GM19351 (cell line): Measurements from ENCODE around the gene MED8.
A peak's percentile ranks its signal among the peaks of the same experiment; 100 is the strongest.

Source experiments
- ATAC-seq: cut with Tn5 transposase; IDR thresholded peaks from one replicate; pipeline ENCODE4 v1.9.1; 2021; ENCODE audit warnings: mild to moderate bottlenecking, moderate library complexity; ENCODE audit not compliant: unreplicated experiment

MED8 gene

GRCh38 chr1:43360616-43361015 is 29.0 kb downstream of the MED8 start:
- ATAC-seq = no peak

- ATAC-seq = no peak
These were observed 29.9 kb downstream of the MED8 start for GRCh38 chr1:43359696-43360095.

GRCh38 chr1:43358746-43359693 is 30.6 kb downstream of the MED8 start, which contains the start of gene CDC20:
CDC20 (plus strand) TSS chr1:43358981; CDS start chr1:43359216, 235 bp downstream.
- peak; percentile 96 for ATAC-seq

GRCh38 chr1:43358121-43358745 is 31.4 kb downstream of the MED8 start:
- ATAC-seq = no peak

- no peak for ATAC-seq
These were observed 32.3 kb downstream of the MED8 start for GRCh38 chr1:43357251-43357650.

- no peak for ATAC-seq
These were observed 34.7 kb downstream of the MED8 start for GRCh38 chr1:43354936-43355335.

- no peak for ATAC-seq
These were observed 35.1 kb downstream of the MED8 start for GRCh38 chr1:43354471-43354870.

GRCh38 chr1:43352881-43353280 is 36.7 kb downstream of the MED8 start:
- no peak for ATAC-seq

- ATAC-seq = no peak
These were observed 37.3 kb downstream of the MED8 start for GRCh38 chr1:43352351-43352705.

GRCh38 chr1:43351421-43352350 is 37.9 kb downstream of the MED8 start:
- ATAC-seq = no peak

- no peak for ATAC-seq
These were observed 38.6 kb downstream of the MED8 start for GRCh38 chr1:43350976-43351375.

- ATAC-seq = no peak
These were observed 39.9 kb downstream of the MED8 start for GRCh38 chr1:43349594-43350306.

GRCh38 chr1:43348809-43349593 is 40.6 kb downstream of the MED8 start:
- ATAC-seq = peak; percentile 82

- ATAC-seq = no peak
These were observed 41.2 kb downstream of the MED8 start for GRCh38 chr1:43348343-43348808.

GRCh38 chr1:43346636-43347035 is 43.0 kb downstream of the MED8 start:
- no peak for ATAC-seq

- no peak for ATAC-seq
These were observed 44.5 kb downstream of the MED8 start for GRCh38 chr1:43345120-43345519.

GRCh38 chr1:43344267-43344850 is 45.2 kb downstream of the MED8 start:
- no peak for ATAC-seq

GRCh38 chr1:43340559-43340958 is 49.0 kb downstream of the MED8 start:
- no peak for ATAC-seq

GRCh38 chr1:43339584-43340232 is 49.9 kb downstream of the MED8 start:
- no peak for ATAC-seq
